ENCODE results near the gene SHISA4.

Gene SHISA4

GRCh38 chr1:201890806-201891450 is 2.2 kb downstream of the SHISA4 start:
- TF ChIP-seq CTCF (IDR thresholded peaks at IDR 0.05; ENCODE audit: extremely low read depth, insufficient read depth, missing control alignments), result no peak
- in situ Hi-C loops (cut with MboI; ENCODE audit: low pct_unique_long_range_greater_than_20kb, low sequenced_read_pairs, unreplicated experiment), result loop anchor here (10.0 kb wide), 1 partner anchor 244 kb away; no protein-coding TSS in a partner anchor
- DNase-seq (ENCODE audit: low spot score), result peak; percentile 21

- in situ Hi-C loops (cut with MboI; ENCODE audit: low pct_unique_long_range_greater_than_20kb, low sequenced_read_pairs, unreplicated experiment), result loop anchor here (10.0 kb wide), 1 partner anchor 243 kb away; no protein-coding TSS in a partner anchor
- TF ChIP-seq CTCF (IDR thresholded peaks at IDR 0.05; ENCODE audit: extremely low read depth, insufficient read depth, missing control alignments), result no peak
Observed at GRCh38 chr1:201891451-201892045, 2.9 kb downstream of the SHISA4 start.

GRCh38 chr1:201892211-201892610 is 3.5 kb downstream of the SHISA4 start:
- in situ Hi-C loops (cut with MboI; ENCODE audit: low pct_unique_long_range_greater_than_20kb, low sequenced_read_pairs, unreplicated experiment), result loop anchor here (10.0 kb wide), 1 partner anchor 243 kb away; no protein-coding TSS in a partner anchor
- TF ChIP-seq CTCF (IDR thresholded peaks at IDR 0.05; ENCODE audit: extremely low read depth, insufficient read depth, missing control alignments), result no peak
- DNase-seq (ENCODE audit: low spot score), result peak; percentile 4

More at GRCh38 chr1:201891451-201892045, 2.9 kb downstream of the SHISA4 start:
- peak; percentile 3 for DNase-seq (ENCODE audit: low spot score)

- in situ Hi-C loops (cut with MboI; ENCODE audit: low pct_unique_long_range_greater_than_20kb, low sequenced_read_pairs, unreplicated experiment), result loop anchor here (10.0 kb wide), 1 partner anchor 241 kb away; no protein-coding TSS in a partner anchor
- no peak for TF ChIP-seq CTCF (IDR thresholded peaks at IDR 0.05; ENCODE audit: extremely low read depth, insufficient read depth, missing control alignments)
- DNase-seq (ENCODE audit: low spot score), result no peak
Observed at GRCh38 chr1:201893431-201893830, 4.7 kb downstream of the SHISA4 start.

GRCh38 chr1:201894343-201895119 is 5.8 kb downstream of the SHISA4 start:
- no peak for DNase-seq (ENCODE audit: low spot score)
- no peak for TF ChIP-seq CTCF (IDR thresholded peaks at IDR 0.05; ENCODE audit: extremely low read depth, insufficient read depth, missing control alignments)
- in situ Hi-C loops (cut with MboI; ENCODE audit: low pct_unique_long_range_greater_than_20kb, low sequenced_read_pairs, unreplicated experiment), result loop anchor here (10.0 kb wide), 1 partner anchor 240 kb away; no protein-coding TSS in a partner anchor

GRCh38 chr1:201895120-201895665 is 6.5 kb downstream of the SHISA4 start:
- in situ Hi-C loops (cut with MboI; ENCODE audit: low pct_unique_long_range_greater_than_20kb, low sequenced_read_pairs, unreplicated experiment), result loop anchor here (10.0 kb wide), 1 partner anchor 240 kb away; no protein-coding TSS in a partner anchor
- DNase-seq (ENCODE audit: low spot score), result no peak
- TF ChIP-seq CTCF (IDR thresholded peaks at IDR 0.05; ENCODE audit: extremely low read depth, insufficient read depth, missing control alignments), result no peak
